Measurements from ENCODE around the gene CDHR2.

DNA sequence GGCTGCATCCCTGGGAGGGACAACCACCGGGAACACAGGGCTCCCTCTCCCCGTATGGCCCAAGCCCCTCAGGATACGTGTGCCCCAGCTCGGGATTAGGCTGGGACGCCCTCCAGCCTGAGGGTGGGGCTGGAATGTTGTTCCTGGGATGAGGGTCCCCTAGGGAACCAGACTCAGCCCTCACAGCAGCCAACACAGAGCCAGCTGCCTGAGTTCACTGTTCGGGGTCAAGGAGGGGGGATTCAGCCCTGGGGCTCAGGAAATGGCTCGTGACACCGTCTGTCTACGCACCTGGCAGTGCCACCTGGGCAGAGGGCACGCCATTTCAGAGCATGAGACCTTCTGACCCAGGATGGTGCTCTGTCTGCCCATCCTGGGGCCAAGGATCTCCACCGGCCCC, 20.8 kb upstream of the CDHR2 start:
- TF ChIP-seq ZFP30 (CRISPR knock-in tag; IDR thresholded peaks at IDR 0.05), result no peak
- TF ChIP-seq ESRRG (CRISPR knock-in tag; IDR thresholded peaks at IDR 0.05), result no peak
- no peak for TF ChIP-seq ZC3H10 (CRISPR knock-in tag; IDR thresholded peaks at IDR 0.05)
- TF ChIP-seq, protein P1, sequence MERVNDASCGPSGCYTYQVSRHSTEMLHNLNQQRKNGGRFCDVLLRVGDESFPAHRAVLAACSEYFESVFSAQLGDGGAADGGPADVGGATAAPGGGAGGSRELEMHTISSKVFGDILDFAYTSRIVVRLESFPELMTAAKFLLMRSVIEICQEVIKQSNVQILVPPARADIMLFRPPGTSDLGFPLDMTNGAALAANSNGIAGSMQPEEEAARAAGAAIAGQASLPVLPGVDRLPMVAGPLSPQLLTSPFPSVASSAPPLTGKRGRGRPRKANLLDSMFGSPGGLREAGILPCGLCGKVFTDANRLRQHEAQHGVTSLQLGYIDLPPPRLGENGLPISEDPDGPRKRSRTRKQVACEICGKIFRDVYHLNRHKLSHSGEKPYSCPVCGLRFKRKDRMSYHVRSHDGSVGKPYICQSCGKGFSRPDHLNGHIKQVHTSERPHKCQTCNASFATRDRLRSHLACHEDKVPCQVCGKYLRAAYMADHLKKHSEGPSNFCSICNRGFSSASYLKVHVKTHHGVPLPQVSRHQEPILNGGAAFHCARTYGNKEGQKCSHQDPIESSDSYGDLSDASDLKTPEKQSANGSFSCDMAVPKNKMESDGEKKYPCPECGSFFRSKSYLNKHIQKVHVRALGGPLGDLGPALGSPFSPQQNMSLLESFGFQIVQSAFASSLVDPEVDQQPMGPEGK (CRISPR knock-in tag; IDR thresholded peaks at IDR 0.05; ENCODE audit: borderline replicate concordance), result no peak
- TF ChIP-seq, protein P2, sequence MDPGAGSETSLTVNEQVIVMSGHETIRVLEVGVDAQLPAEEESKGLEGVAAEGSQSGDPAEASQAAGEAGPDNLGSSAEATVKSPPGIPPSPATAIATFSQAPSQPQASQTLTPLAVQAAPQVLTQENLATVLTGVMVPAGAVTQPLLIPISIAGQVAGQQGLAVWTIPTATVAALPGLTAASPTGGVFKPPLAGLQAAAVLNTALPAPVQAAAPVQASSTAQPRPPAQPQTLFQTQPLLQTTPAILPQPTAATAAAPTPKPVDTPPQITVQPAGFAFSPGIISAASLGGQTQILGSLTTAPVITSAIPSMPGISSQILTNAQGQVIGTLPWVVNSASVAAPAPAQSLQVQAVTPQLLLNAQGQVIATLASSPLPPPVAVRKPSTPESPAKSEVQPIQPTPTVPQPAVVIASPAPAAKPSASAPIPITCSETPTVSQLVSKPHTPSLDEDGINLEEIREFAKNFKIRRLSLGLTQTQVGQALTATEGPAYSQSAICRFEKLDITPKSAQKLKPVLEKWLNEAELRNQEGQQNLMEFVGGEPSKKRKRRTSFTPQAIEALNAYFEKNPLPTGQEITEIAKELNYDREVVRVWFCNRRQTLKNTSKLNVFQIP (CRISPR knock-in tag; IDR thresholded peaks at IDR 0.05; ENCODE audit: borderline replicate concordance, low read depth), result no peak
- TF ChIP-seq ZNF565 (CRISPR knock-in tag; conservative IDR thresholded peaks at IDR 0.05; ENCODE audit: low read depth), result no peak
- TF ChIP-seq, protein P3, sequence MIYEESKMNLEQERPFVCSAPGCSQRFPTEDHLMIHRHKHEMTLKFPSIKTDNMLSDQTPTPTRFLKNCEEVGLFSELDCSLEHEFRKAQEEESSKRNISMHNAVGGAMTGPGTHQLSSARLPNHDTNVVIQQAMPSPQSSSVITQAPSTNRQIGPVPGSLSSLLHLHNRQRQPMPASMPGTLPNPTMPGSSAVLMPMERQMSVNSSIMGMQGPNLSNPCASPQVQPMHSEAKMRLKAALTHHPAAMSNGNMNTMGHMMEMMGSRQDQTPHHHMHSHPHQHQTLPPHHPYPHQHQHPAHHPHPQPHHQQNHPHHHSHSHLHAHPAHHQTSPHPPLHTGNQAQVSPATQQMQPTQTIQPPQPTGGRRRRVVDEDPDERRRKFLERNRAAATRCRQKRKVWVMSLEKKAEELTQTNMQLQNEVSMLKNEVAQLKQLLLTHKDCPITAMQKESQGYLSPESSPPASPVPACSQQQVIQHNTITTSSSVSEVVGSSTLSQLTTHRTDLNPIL (CRISPR knock-in tag; IDR thresholded peaks at IDR 0.05; ENCODE audit: low read depth), result no peak
- TF ChIP-seq TOX (CRISPR knock-in tag; IDR thresholded peaks at IDR 0.05; ENCODE audit: borderline replicate concordance), result no peak
- no peak for TF ChIP-seq TCF4 (CRISPR knock-in tag; IDR thresholded peaks at IDR 0.05; ENCODE audit: borderline replicate concordance)
- no peak for TF ChIP-seq BACH2 (CRISPR knock-in tag; IDR thresholded peaks at IDR 0.05; ENCODE audit: borderline replicate concordance)
- no peak for TF ChIP-seq ARNTL (CRISPR knock-in tag; IDR thresholded peaks at IDR 0.05; ENCODE audit: borderline replicate concordance, low read depth)
